CD14-positive monocyte (primary cell): ENCODE data around the gene EDIL3. TPM values are rescaled to one million over a fixed set of nuclear protein-coding genes. Genes with fewer than 3 reads are reported as not detected.

Source experiments
- DNase-seq, 3 donors: peaks; one replicate each; pipeline ENCODE4 v3.0.0-alpha.2; 2011 to 2022
- H2AFZ ChIP-seq: 2 replicates; pipeline ENCODE4 v1.6.0; 2012; ENCODE audit warnings: mild to moderate bottlenecking, low read depth, low read length, inconsistent platforms; ENCODE audit not compliant: insufficient read depth, poor library complexity, severe bottlenecking
- H3K27ac ChIP-seq, 2 donors: 1 replicate in 1 of 2; 2 replicates in 1 of 2; pipeline ENCODE4 v1.5.1; 2012 to 2013; ENCODE audit warnings: low read length in 2 of 2, control low read depth in 1 of 2, inconsistent platforms in 1 of 2, low read depth in 1 of 2, mild to moderate bottlenecking in 1 of 2
- H3K27me3 ChIP-seq, 2 donors: one replicate each; pipeline versions ENCODE4 v1.6.0 to v1.6.1; 2011 to 2013; ENCODE audit warnings: low read length in 2 of 2; ENCODE audit not compliant: control insufficient read depth in 2 of 2, insufficient read depth in 2 of 2
- H3K36me3 ChIP-seq, 2 donors: replicated peaks in 1 of 2; 1 replicate in 1 of 2; 2 replicates in 1 of 2; pipeline versions ENCODE4 v1.5.1 to v1.6.1; 2012 to 2013; ENCODE audit warnings: low read length in 2 of 2, control low read depth in 1 of 2, inconsistent platforms in 1 of 2, mild to moderate bottlenecking in 1 of 2; ENCODE audit not compliant: insufficient read depth in 2 of 2, control insufficient read depth in 1 of 2
- H3K4me1 ChIP-seq, 2 donors: 1 replicate in 1 of 2; 2 replicates in 1 of 2; pipeline versions ENCODE4 v1.5.1 to v1.6.1; 2012 to 2013; ENCODE audit warnings: low read length in 2 of 2, control low read depth in 1 of 2, inconsistent platforms in 1 of 2, mild to moderate bottlenecking in 1 of 2, moderate library complexity in 1 of 2; ENCODE audit not compliant: insufficient read depth in 2 of 2, control insufficient read depth in 1 of 2
- H3K4me2 ChIP-seq: replicated peaks from 2 replicates; pipeline ENCODE3; 2012; ENCODE audit warnings: low read length, moderate library complexity, mild to moderate bottlenecking; ENCODE audit not compliant: poor library complexity, severe bottlenecking; ENCODE audit errors: extremely low read depth
- H3K4me3 ChIP-seq, 3 experiments: fragments of 200-600 bp in 1 of 3; sonication (generic) in 1 of 3; replicated peaks in 1 of 3; 1 replicate in 2 of 3; 2 replicates in 1 of 3; pipeline ENCODE4 v1.5.1; 2011 to 2013; ENCODE audit warnings: low read length in 3 of 3, mild to moderate bottlenecking in 3 of 3, control low read depth in 2 of 3, low read depth in 2 of 3, inconsistent platforms in 1 of 3, moderate library complexity in 1 of 3
- H3K79me2 ChIP-seq: 2 replicates; pipeline ENCODE4 v1.6.0; 2012; ENCODE audit warnings: mild to moderate bottlenecking, control low read depth, inconsistent platforms, low read length, moderate library complexity; ENCODE audit not compliant: insufficient read depth
- H3K9ac ChIP-seq: 2 replicates; pipeline ENCODE4 v1.6.0; 2017; ENCODE audit warnings: low read length, mild to moderate bottlenecking; ENCODE audit not compliant: insufficient read depth, poor library complexity, severe bottlenecking
- H3K9me3 ChIP-seq, 2 donors: replicated peaks in 1 of 2; 1 replicate in 1 of 2; 2 replicates in 1 of 2; pipeline versions ENCODE4 v1.5.1 to v1.6.1; 2012 to 2013; ENCODE audit warnings: low read length in 2 of 2, control low read depth in 1 of 2; ENCODE audit not compliant: control insufficient read depth in 1 of 2, insufficient read depth in 1 of 2
- H4K20me1 ChIP-seq: 2 replicates; pipeline ENCODE4 v1.6.0; 2012; ENCODE audit warnings: mild to moderate bottlenecking, low read length, control low read depth, moderate library complexity; ENCODE audit not compliant: insufficient read depth
- H3K27ac Mint-ChIP-seq, 7 donors: one replicate each; pipeline ENCODE4 v1.8.0; 2020; ENCODE audit warnings: mild to moderate bottlenecking in 7 of 7, mixed read lengths in 7 of 7, moderate library complexity in 6 of 7, inconsistent platforms in 2 of 7
- H3K27me3 Mint-ChIP-seq, 3 donors: one replicate each; pipeline ENCODE4 v1.8.0; 2021 to 2022; ENCODE audit warnings: low read depth in 3 of 3, mild to moderate bottlenecking in 3 of 3, mixed read lengths in 3 of 3, moderate library complexity in 3 of 3, inconsistent platforms in 1 of 3
- H3K36me3 Mint-ChIP-seq, 2 donors: one replicate each; pipeline ENCODE4 v1.8.0; 2020; ENCODE audit warnings: mixed read lengths in 2 of 2, inconsistent platforms in 1 of 2, mild to moderate bottlenecking in 1 of 2
- H3K4me1 Mint-ChIP-seq: one replicate; pipeline ENCODE4 v1.8.0; 2020; ENCODE audit warnings: mild to moderate bottlenecking, mixed read lengths
- H3K4me3 Mint-ChIP-seq, 2 donors: one replicate each; pipeline ENCODE4 v1.8.0; 2020; ENCODE audit warnings: mild to moderate bottlenecking in 2 of 2, mixed read lengths in 2 of 2, moderate library complexity in 1 of 2
- H3K9me3 Mint-ChIP-seq, 7 donors: one replicate each; pipeline ENCODE4 v1.8.0; 2020 to 2022; ENCODE audit warnings: mixed read lengths in 7 of 7, mild to moderate bottlenecking in 6 of 7, moderate library complexity in 6 of 7, inconsistent platforms in 2 of 7
- CTCF ChIP-seq: fragments of 200-600 bp; IDR thresholded peaks from one replicate; pipeline ENCODE4 v1.8.0; 2022; ENCODE audit warnings: antibody characterized with exemption, mild to moderate bottlenecking
- WGBS: methylation state at CpG from one replicate; pipeline ENCODE4 v1.1.5; 2013; ENCODE audit warnings: missing lambda C conversion rate; ENCODE audit not compliant: insufficient coverage; 5-methylcytosine and 5-hydroxymethylcytosine counted together
- intact Hi-C, 2 donors: fragments of 100-400 bp; cut with micrococcal nuclease; formaldehyde crosslinking; loops; one replicate each; pipeline versions ENCODE4 v1.15.0 to v1.15.1; 2023
- polyA plus RNA-seq, 3 donors: library from polyadenylated mRNA; depleted of rRNA in 1 of 3; unstranded in 2 of 3; stranded (reverse) in 1 of 3; fragments of 300-500 nt in 2 of 3; fragments of >200 nt in 1 of 3; fragmentation: Illumina TruSeq in 2 of 3; gene quantifications; 1 replicate in 2 of 3; 2 replicates in 1 of 3; pipeline ENCODE4 v1.2.3, GENCODE V29; 2012 to 2021

Gene EDIL3
- polyA plus RNA-seq, 3 donors = 0.09 TPM; not detected in 2

- Histone ChIP-seq H3K79me2 (no peaks in the 10 kb centered on the region), H3K27me3 (peaks cover 57 to 81% of the 10 kb centered on the region in 2 donors), H3K36me3 (no peaks in the 10 kb centered on the region), H3K9ac (no peak overlapping the region), H3K9me3 (peaks cover 0 to 12% of the 10 kb centered on the region in 2 donors), H3K4me2 (peak overlapping the region; percentile 27), H3K4me1 (peaks cover 6 to 14% of the 10 kb centered on the region in 2 donors), H4K20me1 (no peaks in the 10 kb centered on the region), H2AFZ (no peak overlapping the region), H3K4me3 (no peak overlapping the region), H3K27ac (no peak overlapping the region)
- WGBS = 1% methylated on average over 12 of the region's 26 CpGs
- Mint-ChIP-seq H3K9me3 (peaks cover 0 to 14% (median 9%) of the 10 kb centered on the region in 7 donors), H3K4me1 (peaks cover 25% of the 10 kb centered on the region), H3K27me3 (peaks cover 57 to 65% (median 62%) of the 10 kb centered on the region in 3 donors), H3K27ac (no peak overlapping the region), H3K36me3 (peaks cover 0 to 8% of the 10 kb centered on the region in 2 donors), H3K4me3 (peak overlapping the region in 1 of 2 donors; percentile 94)
- intact Hi-C loops = no loop called here
- no peak for TF ChIP-seq CTCF
- no peak for DNase-seq
These were observed 1.3 kb downstream of the EDIL3 start for GRCh38 chr5:84383296-84383815.

GRCh38 chr5:84382363-84383295 lies 2.1 kb downstream of the EDIL3 start:
- Histone ChIP-seq H3K4me2 (peak overlapping the region; percentile 33), H3K9me3 (peaks cover 0 to 12% of the 10 kb centered on the region in 2 donors), H3K79me2 (no peaks in the 10 kb centered on the region), H3K27ac (no peak overlapping the region), H3K9ac (no peak overlapping the region), H4K20me1 (no peaks in the 10 kb centered on the region), H3K27me3 (peaks cover 56 to 81% of the 10 kb centered on the region in 2 donors), H3K36me3 (no peaks in the 10 kb centered on the region), H3K4me1 (peaks cover 6 to 14% of the 10 kb centered on the region in 2 donors), H3K4me3 (peak overlapping the region in 1 of 3 experiments; percentile 22), H2AFZ (no peak overlapping the region)
- WGBS = 4% methylated on average over 25 of the region's 45 CpGs
- intact Hi-C loops = no loop called here
- Mint-ChIP-seq H3K4me3 (peak overlapping the region; percentile 54 to 90), H3K27ac (peak overlapping the region in 2 of 7 donors; percentile 16 to 76), H3K27me3 (peaks cover 57 to 65% (median 64%) of the 10 kb centered on the region in 3 donors), H3K36me3 (peaks cover 0 to 8% of the 10 kb centered on the region in 2 donors), H3K9me3 (peaks cover 0 to 14% (median 9%) of the 10 kb centered on the region in 7 donors), H3K4me1 (peaks cover 25% of the 10 kb centered on the region)
- TF ChIP-seq CTCF = no peak
- DNase-seq = no peak
